Measurements from ENCODE around the gene A4GALT. TPM values are rescaled to one million over a fixed set of nuclear protein-coding genes. Genes with fewer than 3 reads are reported as not detected.

The A4GALT gene
- total RNA-seq, 1 experiment from 2014 or later: 3.4 TPM

DNA sequence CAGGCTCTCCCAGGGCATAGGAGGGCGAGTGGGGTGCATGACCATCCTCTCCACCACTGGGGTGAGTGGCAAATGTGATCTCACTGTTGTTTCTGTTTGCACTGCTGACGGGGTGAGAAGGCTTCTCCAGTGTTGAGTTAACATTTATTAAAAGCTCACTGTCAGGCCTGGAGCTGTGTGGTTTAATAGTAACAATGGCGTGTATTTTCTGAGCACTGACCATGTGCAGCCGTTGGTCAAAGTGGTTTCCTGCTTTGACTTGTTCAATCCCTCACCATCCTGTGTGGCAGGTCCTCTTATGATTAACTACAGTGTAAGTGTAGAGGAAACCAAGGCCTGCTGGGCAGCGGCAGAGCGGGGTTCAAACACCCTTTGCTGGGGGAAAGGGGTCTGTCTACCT lies 4.4 kb downstream of the A4GALT start:
- Histone ChIP-seq H3K18ac (ENCODE audit: insufficient read length, low read depth, low read length) (no peak overlapping the region), H3K23ac (ENCODE audit: insufficient read length, low read depth, low read length) (no peak overlapping the region), H4K8ac (replicated peaks; ENCODE audit: insufficient read length, low read depth, low read length) (no peak overlapping the region), H3K4me2 (ENCODE audit: insufficient read depth, insufficient read length, low read length) (no peak overlapping the region), H3K27me3 (ENCODE audit: insufficient read depth, low read length) (no peaks in the 10 kb centered on the region; the same call in 1 of the 2 replicates), H3K4ac (ENCODE audit: low read depth, low read length) (no peak overlapping the region), H2BK5ac (ENCODE audit: insufficient read length, low read length) (no peak overlapping the region), H3K79me1 (ENCODE audit: insufficient read depth, low read depth, low read length, poor library complexity, severe bottlenecking) (no peaks in the 10 kb centered on the region), H3K27ac (ENCODE audit: insufficient read length, low read depth, low read length) (no peak overlapping the region), H4K20me1 (ENCODE audit: control insufficient read depth, insufficient read depth, insufficient read length) (no peaks in the 10 kb centered on the region), H3K79me2 (ENCODE audit: insufficient read depth, low read length) (no peaks in the 10 kb centered on the region), H2AFZ (ENCODE audit: low read length) (no peak overlapping the region), H3K4me1 (ENCODE audit: insufficient read depth, low read length) (peaks cover 8% of the 10 kb centered on the region; the same call in 1 of the 2 replicates), H4K5ac (ENCODE audit: insufficient read length, low read depth, low read length) (no peak overlapping the region), H3K14ac (ENCODE audit: insufficient read depth, low read length) (no peak overlapping the region), H3K9ac (ENCODE audit: extremely low read depth, insufficient read length, low read length) (no peak overlapping the region), H2AK5ac (ENCODE audit: insufficient read length, low read length) (no peak overlapping the region), H2BK12ac (ENCODE audit: insufficient read length, low read depth, low read length) (no peak overlapping the region), H2BK120ac (ENCODE audit: low read depth, low read length, poor library complexity, severe bottlenecking) (no peak overlapping the region), H3K56ac (ENCODE audit: insufficient read length, low read depth, low read length) (no peak overlapping the region), H4K91ac (ENCODE audit: insufficient read length, low read depth, low read length) (no peak overlapping the region), H3K9me3 (ENCODE audit: control insufficient read depth, low read depth, low read length) (no peaks in the 10 kb centered on the region), H2BK20ac (ENCODE audit: low read depth, low read length, poor library complexity, severe bottlenecking) (no peak overlapping the region), H2BK15ac (ENCODE audit: low read depth, low read length) (no peak overlapping the region), H3K23me2 (ENCODE audit: insufficient read length, low read depth, low read length, poor library complexity, severe bottlenecking) (peaks cover 14% of the 10 kb centered on the region), H3T11ph (ENCODE audit: low read length) (no peak overlapping the region)
- H3K27ac Mint-ChIP-seq: no peak overlapping the region; a peak in 1 of 7 replicates
- no peak overlapping the region for H3K4me3 Mint-ChIP-seq
- H3K9me3 Mint-ChIP-seq: peaks cover under 1% of the 10 kb centered on the region in 2 experiments; a peak in 3 of 5 replicates
- no peak for DNase-seq
- WGBS (ENCODE audit: extremely low coverage, insufficient read length, low lambda C conversion rate): no CpG with 5 or more reads among the region's 6 CpGs
- peaks cover 0 to 3% (median 2%) of the 10 kb centered on the region in 3 experiments; a peak in 4 of 7 replicates for H3K36me3 Mint-ChIP-seq (ENCODE audit: insufficient read depth in 1 of 3, low read depth in 3 of 3)
- peaks cover 33% of the 10 kb centered on the region for H3K27me3 Mint-ChIP-seq (ENCODE audit: low read depth)
- H3K4me1 Mint-ChIP-seq: peaks cover 26 to 37% of the 10 kb centered on the region in 2 experiments
- TF ChIP-seq, protein P1, sequence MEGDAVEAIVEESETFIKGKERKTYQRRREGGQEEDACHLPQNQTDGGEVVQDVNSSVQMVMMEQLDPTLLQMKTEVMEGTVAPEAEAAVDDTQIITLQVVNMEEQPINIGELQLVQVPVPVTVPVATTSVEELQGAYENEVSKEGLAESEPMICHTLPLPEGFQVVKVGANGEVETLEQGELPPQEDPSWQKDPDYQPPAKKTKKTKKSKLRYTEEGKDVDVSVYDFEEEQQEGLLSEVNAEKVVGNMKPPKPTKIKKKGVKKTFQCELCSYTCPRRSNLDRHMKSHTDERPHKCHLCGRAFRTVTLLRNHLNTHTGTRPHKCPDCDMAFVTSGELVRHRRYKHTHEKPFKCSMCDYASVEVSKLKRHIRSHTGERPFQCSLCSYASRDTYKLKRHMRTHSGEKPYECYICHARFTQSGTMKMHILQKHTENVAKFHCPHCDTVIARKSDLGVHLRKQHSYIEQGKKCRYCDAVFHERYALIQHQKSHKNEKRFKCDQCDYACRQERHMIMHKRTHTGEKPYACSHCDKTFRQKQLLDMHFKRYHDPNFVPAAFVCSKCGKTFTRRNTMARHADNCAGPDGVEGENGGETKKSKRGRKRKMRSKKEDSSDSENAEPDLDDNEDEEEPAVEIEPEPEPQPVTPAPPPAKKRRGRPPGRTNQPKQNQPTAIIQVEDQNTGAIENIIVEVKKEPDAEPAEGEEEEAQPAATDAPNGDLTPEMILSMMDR (conservative IDR thresholded peaks at IDR 0.05): no peak
